GM19193 (cell line): Measurements from ENCODE around the gene RRM2.

Experiments used
- POLR2A ChIP-seq: IDR thresholded peaks from 4 replicates; pipeline ENCODE4 v1.6.1; 2011; ENCODE audit not compliant: insufficient read depth, insufficient read length; ENCODE audit errors: extremely low read depth

RRM2 gene

GRCh38 chr2:10158681-10159080 lies 36.1 kb downstream of the RRM2 start:
- TF ChIP-seq POLR2A = no peak

GRCh38 chr2:10159086-10159485 lies 36.5 kb downstream of the RRM2 start:
- no peak for TF ChIP-seq POLR2A

- TF ChIP-seq POLR2A = no peak
Observed at GRCh38 chr2:10159581-10160131, 37.1 kb downstream of the RRM2 start.

- no peak for TF ChIP-seq POLR2A
Observed at GRCh38 chr2:10160203-10160955, 37.8 kb downstream of the RRM2 start.

GRCh38 chr2:10161206-10161931 lies 38.8 kb downstream of the RRM2 start:
- no peak for TF ChIP-seq POLR2A

GRCh38 chr2:10161961-10162441 lies 39.5 kb downstream of the RRM2 start:
- no peak for TF ChIP-seq POLR2A

- no peak for TF ChIP-seq POLR2A
Observed at GRCh38 chr2:10162586-10163497, 40.3 kb downstream of the RRM2 start.

- no peak for TF ChIP-seq POLR2A
Observed at GRCh38 chr2:10163498-10164486, 41.3 kb downstream of the RRM2 start.

GRCh38 chr2:10164601-10165000 lies 42.1 kb downstream of the RRM2 start:
- no peak for TF ChIP-seq POLR2A

- no peak for TF ChIP-seq POLR2A
Observed at GRCh38 chr2:10165282-10165681, 42.7 kb downstream of the RRM2 start.

GRCh38 chr2:10165861-10166675 lies 43.5 kb downstream of the RRM2 start:
- TF ChIP-seq POLR2A = no peak

- TF ChIP-seq POLR2A = no peak
Observed at GRCh38 chr2:10166676-10167292, 44.2 kb downstream of the RRM2 start.
